ENCODE measurements around the gene OR2AT4.

GRCh38 chr11:75096456-75097172 is at the start of gene OR2AT4:
- TF ChIP-seq POLR2A (IDR thresholded peaks at IDR 0.05) (no peak), CTCF (IDR thresholded peaks at IDR 0.05 in 4 of 5, conservative IDR thresholded peaks at IDR 0.05 in 1 of 5) (no peak)
